ENCODE measurements around the gene CHD6. TPM values are rescaled to one million over a fixed set of nuclear protein-coding genes. Genes with fewer than 3 reads are reported as not detected.

Gene CHD6
- polyA plus RNA-seq, 1 donor (not counting 4 experiments of a cell fraction or from before 2014, with no cell fraction given): 6.8 TPM

DNA sequence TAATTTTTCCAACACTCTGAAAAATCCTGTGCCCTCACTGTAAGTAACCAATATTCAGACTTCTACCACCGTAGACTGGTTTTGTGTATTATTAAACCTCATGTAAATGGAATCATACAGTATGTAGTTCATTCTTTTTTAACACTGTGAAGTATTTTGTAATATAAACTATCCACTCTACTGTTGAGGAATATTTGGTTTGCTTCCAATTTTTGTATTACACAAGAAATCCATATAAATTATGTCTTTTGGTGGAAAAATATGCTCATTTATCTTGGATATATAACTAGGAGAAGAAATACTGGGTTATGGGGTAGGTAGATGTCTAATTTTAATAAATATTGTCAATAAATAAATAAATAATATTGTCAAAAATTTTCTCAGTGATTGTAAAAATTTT, 116.8 kb downstream of the CHD6 start:
- Histone ChIP-seq H3K4me1 (ENCODE audit: control insufficient read depth, extremely low read depth, insufficient read depth, low read length) (no peaks in the 10 kb centered on the region), H4K20me1 (ENCODE audit: control insufficient read depth, extremely low read depth, insufficient read depth, low read length) (no peaks in the 10 kb centered on the region), H2AFZ (ENCODE audit: control insufficient read depth, low read length) (no peak overlapping the region), H3K79me2 (ENCODE audit: control insufficient read depth, insufficient read depth, low read length) (no peaks in the 10 kb centered on the region), H3K4me3 (ENCODE audit: control insufficient read depth in 2 of 3, extremely low read depth in 1 of 3, insufficient read depth in 2 of 3, low read depth in 1 of 3, low read length in 3 of 3) (no peak overlapping the region), H3K9me3 (ENCODE audit: control insufficient read depth, low read depth, low read length) (no peaks in the 10 kb centered on the region), H3K9ac (ENCODE audit: control insufficient read depth, extremely low read depth, insufficient read depth, low read length) (no peak overlapping the region), H3K27me3 (ENCODE audit: control insufficient read depth, extremely low read depth, insufficient read depth, low read length) (no peaks in the 10 kb centered on the region), H3K4me2 (ENCODE audit: control insufficient read depth, extremely low read depth, insufficient read depth, low read depth, low read length) (no peak overlapping the region), H3K9me1 (ENCODE audit: control insufficient read depth, extremely low read depth, insufficient read depth, low read length) (no peaks in the 10 kb centered on the region), H3K36me3 (ENCODE audit: control insufficient read depth in 2 of 2, extremely low read depth in 1 of 2, insufficient read depth in 2 of 2, low read length in 2 of 2) (peaks cover 0 to 5% of the 10 kb centered on the region in 2 experiments), H3K27ac (ENCODE audit: control insufficient read depth, insufficient read depth, low read length) (no peak overlapping the region)
- TF ChIP-seq CTCF (optimal IDR thresholded peaks at IDR 0.05 in 1 of 3, IDR thresholded peaks at IDR 0.05 in 1 of 3, conservative IDR thresholded peaks at IDR 0.05 in 1 of 3; ENCODE audit: extremely low read depth in 1 of 3, insufficient read depth in 2 of 3, low read length in 3 of 3) (no peak), EZH2 (IDR thresholded peaks at IDR 0.05; ENCODE audit: low read length) (no peak)
- DNase-seq (ENCODE audit: low read depth, low spot score): no peak
- no peak for FAIRE-seq
- dilution Hi-C loops (cut with MboI; ENCODE audit: extremely low pct_ligation_motif_present, low sequenced_read_pairs): no loop called here

DNA sequence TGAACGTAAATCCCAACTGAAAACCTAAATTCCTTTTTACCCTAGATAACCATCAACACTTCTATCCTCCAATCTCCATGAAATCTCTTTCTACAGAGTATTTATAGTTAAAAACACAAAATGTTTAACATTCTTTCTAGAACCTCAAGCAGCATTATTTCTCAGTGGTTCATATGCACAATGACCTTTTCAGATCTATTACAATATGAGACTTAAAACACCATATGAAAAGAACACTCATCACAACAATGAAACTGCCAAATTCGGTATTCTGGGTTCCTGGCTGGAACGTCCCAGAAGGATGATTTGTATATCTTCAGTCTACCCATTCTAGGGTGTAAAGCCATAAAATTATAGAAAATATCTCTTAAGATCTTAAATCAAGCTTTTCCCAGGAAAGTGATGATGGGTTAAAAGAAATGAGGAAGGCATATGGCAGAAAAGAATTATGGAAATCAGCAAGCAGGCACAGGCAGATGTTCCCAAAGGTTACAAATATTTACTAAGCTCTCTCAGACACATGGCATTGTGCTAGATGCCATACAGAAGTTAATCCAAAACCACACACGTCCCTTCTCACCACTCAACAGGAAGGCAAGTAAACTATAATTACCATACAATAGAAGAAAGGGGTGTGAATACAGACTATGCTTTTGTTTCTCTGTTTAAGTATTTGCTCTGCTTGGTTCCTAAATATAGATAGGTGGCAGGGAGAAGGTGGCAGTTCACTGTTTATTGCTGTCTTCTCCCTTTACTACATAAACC, 118.0 kb downstream of the CHD6 start:
- H4K20me1 ChIP-seq (ENCODE audit: control insufficient read depth, extremely low read depth, insufficient read depth, low read length): no peaks in the 10 kb centered on the region
- H3K79me2 ChIP-seq (ENCODE audit: control insufficient read depth, insufficient read depth, low read length): no peaks in the 10 kb centered on the region
- dilution Hi-C loops (cut with MboI; ENCODE audit: extremely low pct_ligation_motif_present, low sequenced_read_pairs): no loop called here
- H3K4me3 ChIP-seq (ENCODE audit: control insufficient read depth in 2 of 3, extremely low read depth in 1 of 3, insufficient read depth in 2 of 3, low read depth in 1 of 3, low read length in 3 of 3): no peak overlapping the region
- H3K9ac ChIP-seq (ENCODE audit: control insufficient read depth, extremely low read depth, insufficient read depth, low read length): no peak overlapping the region
- no peaks in the 10 kb centered on the region for H3K4me1 ChIP-seq (ENCODE audit: control insufficient read depth, extremely low read depth, insufficient read depth, low read length)
- H3K27ac ChIP-seq (ENCODE audit: control insufficient read depth, insufficient read depth, low read length): no peak overlapping the region
- no peaks in the 10 kb centered on the region for H3K27me3 ChIP-seq (ENCODE audit: control insufficient read depth, extremely low read depth, insufficient read depth, low read length)
- H3K9me3 ChIP-seq (ENCODE audit: control insufficient read depth, low read depth, low read length): no peaks in the 10 kb centered on the region
- H3K9me1 ChIP-seq (ENCODE audit: control insufficient read depth, extremely low read depth, insufficient read depth, low read length): no peaks in the 10 kb centered on the region
- DNase-seq (ENCODE audit: low read depth, low spot score): no peak
- FAIRE-seq: no peak
- no peak overlapping the region for H3K4me2 ChIP-seq (ENCODE audit: control insufficient read depth, extremely low read depth, insufficient read depth, low read depth, low read length)
- TF ChIP-seq CTCF (optimal IDR thresholded peaks at IDR 0.05 in 1 of 3, IDR thresholded peaks at IDR 0.05 in 1 of 3, conservative IDR thresholded peaks at IDR 0.05 in 1 of 3; ENCODE audit: extremely low read depth in 1 of 3, insufficient read depth in 2 of 3, low read length in 3 of 3) (no peak), EZH2 (IDR thresholded peaks at IDR 0.05; ENCODE audit: low read length) (no peak)
- H2AFZ ChIP-seq (ENCODE audit: control insufficient read depth, low read length): no peak overlapping the region
- H3K36me3 ChIP-seq (ENCODE audit: control insufficient read depth in 2 of 2, extremely low read depth in 1 of 2, insufficient read depth in 2 of 2, low read length in 2 of 2): peaks cover 0 to 5% of the 10 kb centered on the region in 2 experiments

Data from keratinocyte (primary cell).